T-helper 1 cell treated with Interleukin-12 subunit alpha and Interleukin-12 subunit beta and Interleukin-4 antibody, amounts not matched to agents 30 ng/mL and 1 ng/mL, for 36 hours (primary cell): ENCODE measurements around the gene TAS1R3. TPM values are rescaled to one million over a fixed set of nuclear protein-coding genes. Genes with fewer than 3 reads are reported as not detected.

Experiments
- intact Hi-C: fragments of 100-400 bp; cut with micrococcal nuclease; formaldehyde crosslinking; loops from one replicate; pipeline ENCODE4 v1.15.1; 2024
- total RNA-seq: library from RNA; stranded (reverse); gene quantifications from 2 replicates; pipeline ENCODE4 v1.2.3, GENCODE V29; 2022

TAS1R3 gene
- total RNA-seq, 1 donor from 2014 or later: 1.2 TPM

GRCh38 chr1:1335792-1336248 lies 4.7 kb downstream of the TAS1R3 start:
- intact Hi-C loops: no loop called here

- intact Hi-C loops: no loop called here
These were observed 5.4 kb downstream of the TAS1R3 start for GRCh38 chr1:1336446-1336845.

GRCh38 chr1:1336931-1337792 lies 6.1 kb downstream of the TAS1R3 start:
- intact Hi-C loops: no loop called here

GRCh38 chr1:1337793-1338147 lies 6.7 kb downstream of the TAS1R3 start:
- intact Hi-C loops: no loop called here

GRCh38 chr1:1338278-1338677 lies 7.2 kb downstream of the TAS1R3 start:
- intact Hi-C loops: no loop called here

- intact Hi-C loops: no loop called here
These were observed 9.1 kb downstream of the TAS1R3 start for GRCh38 chr1:1340185-1340584.

GRCh38 chr1:1340791-1341548 lies 9.9 kb downstream of the TAS1R3 start:
- intact Hi-C loops: no loop called here

- intact Hi-C loops: no loop called here
These were observed 10.5 kb downstream of the TAS1R3 start for GRCh38 chr1:1341549-1342021.

GRCh38 chr1:1342061-1342562 lies 11.0 kb downstream of the TAS1R3 start:
- intact Hi-C loops: no loop called here

- intact Hi-C loops: no loop called here
These were observed 11.6 kb downstream of the TAS1R3 start for GRCh38 chr1:1342584-1343115.

- intact Hi-C loops: no loop called here
These were observed 12.8 kb downstream of the TAS1R3 start for GRCh38 chr1:1343811-1344421.

- intact Hi-C loops: no loop called here
These were observed 13.7 kb downstream of the TAS1R3 start for GRCh38 chr1:1344655-1345361.

GRCh38 chr1:1345384-1345783 lies 14.3 kb downstream of the TAS1R3 start:
- intact Hi-C loops: no loop called here

- intact Hi-C loops: no loop called here
These were observed 14.9 kb downstream of the TAS1R3 start for GRCh38 chr1:1345860-1346500.

GRCh38 chr1:1346501-1346890 lies 15.4 kb downstream of the TAS1R3 start:
- intact Hi-C loops: no loop called here

GRCh38 chr1:1347026-1347595 lies 16.0 kb downstream of the TAS1R3 start:
- intact Hi-C loops: no loop called here

GRCh38 chr1:1347663-1348419 lies 16.8 kb downstream of the TAS1R3 start:
- intact Hi-C loops: loop anchor here (2.0 kb wide), 1 partner anchor 23 kb away; the partner anchor contains the start of genes CPTP and INTS11

- intact Hi-C loops: loop anchor here (1.0 to 2.0 kb wide), 4 partner anchors 24 to 335 kb away; partner anchors contain the start of genes AURKAIP1, CPTP, INTS11 and ISG15
These were observed 17.6 kb downstream of the TAS1R3 start for GRCh38 chr1:1348420-1349255.
